GM23248 (cell line): Measurements from ENCODE around the gene PRTN3. TPM values are rescaled to one million over a fixed set of nuclear protein-coding genes. Genes with fewer than 3 reads are reported as not detected.

ENCODE experiments used
- DNase-seq: peaks from one replicate; pipeline ENCODE4 v3.0.0-alpha.2; 2015
- H2AFZ ChIP-seq: fragments of 200-600 bp; sonication (generic); 2 replicates; pipeline ENCODE4 v1.6.1; 2016; ENCODE audit warnings: antibody characterized with exemption
- H3F3A ChIP-seq: fragments of 200-600 bp; sonication (generic); 2 replicates; pipeline ENCODE4 v1.6.1; 2016; ENCODE audit warnings: mild to moderate bottlenecking, antibody characterized with exemption, mixed run types; ENCODE audit not compliant: insufficient read depth
- H3K27ac ChIP-seq: fragments of 200-600 bp; sonication (generic); 2 replicates; pipeline ENCODE4 v1.5.1; 2016; ENCODE audit warnings: mild to moderate bottlenecking
- H3K27me3 ChIP-seq: fragments of 200-600 bp; sonication (generic); replicated peaks from 2 replicates; pipeline ENCODE4 v1.6.1; 2016; ENCODE audit warnings: mild to moderate bottlenecking; ENCODE audit not compliant: insufficient read depth
- H3K36me3 ChIP-seq: fragments of 200-600 bp; sonication (generic); 2 replicates; pipeline ENCODE4 v1.6.1; 2016; ENCODE audit warnings: low read depth, mild to moderate bottlenecking
- H3K4me1 ChIP-seq: fragments of 200-600 bp; sonication (generic); 2 replicates; pipeline ENCODE4 v1.6.1; 2016; ENCODE audit warnings: mild to moderate bottlenecking; ENCODE audit not compliant: insufficient read depth
- H3K4me2 ChIP-seq: fragments of 200-600 bp; sonication (generic); one replicate; pipeline ENCODE4 v1.6.1; 2016; ENCODE audit warnings: mild to moderate bottlenecking; ENCODE audit not compliant: unreplicated experiment
- H3K4me3 ChIP-seq: fragments of 200-600 bp; sonication (generic); 2 replicates; pipeline ENCODE4 v1.5.1; 2016; ENCODE audit warnings: mild to moderate bottlenecking
- H3K79me2 ChIP-seq: fragments of 200-600 bp; sonication (generic); 2 replicates; pipeline ENCODE4 v1.6.1; 2016; ENCODE audit warnings: mild to moderate bottlenecking; ENCODE audit not compliant: insufficient read depth
- H3K9ac ChIP-seq: fragments of 200-600 bp; sonication (generic); 2 replicates; pipeline ENCODE4 v1.6.1; 2016; ENCODE audit warnings: mild to moderate bottlenecking
- H3K9me2 ChIP-seq: fragments of 200-600 bp; sonication (generic); 2 replicates; pipeline ENCODE4 v1.6.1; 2016; ENCODE audit warnings: mixed run types, mild to moderate bottlenecking, moderate library complexity; ENCODE audit not compliant: insufficient read depth
- H3K9me3 ChIP-seq: fragments of 200-600 bp; sonication (generic); one replicate; pipeline ENCODE4 v1.6.1; 2017; ENCODE audit warnings: low read depth
- H4K20me1 ChIP-seq: fragments of 200-600 bp; sonication (generic); 2 replicates; pipeline ENCODE4 v1.6.0; 2016; ENCODE audit not compliant: insufficient read depth
- EZH2 ChIP-seq: fragments of 200-600 bp; sonication (generic); IDR thresholded peaks from 2 replicates; pipeline ENCODE4 v1.6.1; 2018; ENCODE audit warnings: antibody characterized with exemption, mild to moderate bottlenecking; ENCODE audit not compliant: insufficient read depth, poor library complexity, severe bottlenecking
- EZH2phosphoT487 ChIP-seq: fragments of 200-600 bp; sonication (generic); IDR thresholded peaks from 2 replicates; pipeline ENCODE4 v1.6.1; 2018; ENCODE audit warnings: antibody characterized with exemption, moderate library complexity, mild to moderate bottlenecking, low read depth; ENCODE audit not compliant: insufficient read depth
- WGBS, 2 experiments: methylation state at CpG; one replicate each; pipeline ENCODE4 v1.1.6; 2015 to 2017; ENCODE audit warnings: low lambda C conversion rate in 2 of 2, low coverage in 1 of 2; ENCODE audit errors: missing lambda C conversion rate in 2 of 2; 5-methylcytosine and 5-hydroxymethylcytosine counted together
- in situ Hi-C: fragments of 300-500 bp; cut with MboI; formaldehyde crosslinking; loops from 2 replicates; pipeline ENCODE4 v1.15.0; 2020
- polyA plus RNA-seq: library from polyadenylated mRNA; unstranded; fragments of >200 nt; fragmentation: Nextera tagmentation; extraction: Ambion mirVana; gene quantifications from 2 replicates; pipeline ENCODE4 v1.2.1, GENCODE V29; 2016
- total RNA-seq: library from RNA; depleted of rRNA; stranded (reverse); fragments of >200 nt; shearing (Covaris generic); gene quantifications from 2 replicates; pipeline ENCODE4 v1.2.3, GENCODE V29; 2014

Gene PRTN3
- total and polyA plus RNA-seq, 2 experiments from 2014 or later = not detected

DNA sequence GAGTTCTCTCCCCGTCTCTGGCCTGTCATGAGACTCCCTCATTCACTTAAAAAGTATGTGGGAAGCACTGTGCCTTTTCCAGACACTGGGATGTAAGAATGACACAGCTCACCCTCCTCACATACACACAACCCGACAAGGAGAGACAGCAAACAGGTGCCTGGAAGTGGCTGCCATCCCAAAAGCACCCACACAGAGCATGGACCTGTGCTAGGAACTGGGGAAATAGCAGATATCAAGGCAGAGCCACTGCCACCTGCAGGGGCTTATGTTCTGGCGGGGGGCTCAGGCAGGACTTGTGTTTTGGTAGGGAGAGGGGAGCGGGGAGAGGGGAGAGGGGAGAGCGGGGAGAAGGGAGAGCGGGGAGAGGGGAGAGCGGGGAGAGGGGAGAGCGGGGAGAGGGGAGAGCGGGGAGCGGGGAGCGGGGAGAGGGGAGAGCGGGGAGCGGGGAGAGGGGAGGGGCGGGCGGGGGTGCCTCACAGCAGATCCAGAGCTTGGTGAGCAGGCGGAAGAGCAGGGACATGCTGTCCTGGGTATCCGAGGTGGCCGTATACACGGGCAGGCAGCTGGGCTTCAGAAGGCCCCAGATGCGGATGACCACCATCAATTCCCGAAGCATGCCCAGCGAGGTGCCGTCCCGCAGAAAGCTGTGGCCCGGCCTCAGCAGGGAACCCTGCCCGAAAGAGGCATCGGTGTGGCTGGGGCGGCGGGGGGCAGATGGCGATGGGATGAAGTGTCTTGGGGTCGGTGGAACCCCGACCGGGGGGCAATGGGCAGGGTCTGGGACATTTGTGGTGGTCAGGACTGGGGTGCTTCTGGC lies 30.9 kb downstream of the PRTN3 start:
- H3K9ac ChIP-seq = no peak overlapping the region
- H4K20me1 ChIP-seq = no peaks in the 10 kb centered on the region
- H3K9me3 ChIP-seq = no peaks in the 10 kb centered on the region
- no peak overlapping the region for H3K4me2 ChIP-seq
- TF ChIP-seq EZH2phosphoT487 = no peak
- TF ChIP-seq EZH2 = no peak
- H3K36me3 ChIP-seq = no peaks in the 10 kb centered on the region
- no peaks in the 10 kb centered on the region for H3K79me2 ChIP-seq
- H3K4me3 ChIP-seq = no peak overlapping the region
- no peaks in the 10 kb centered on the region for H3K27me3 ChIP-seq
- WGBS, 2 experiments = 86 to 89% methylated on average over 23 to 33 of the region's 33 CpGs
- peaks cover 14% of the 10 kb centered on the region for H3K4me1 ChIP-seq
- H3K27ac ChIP-seq = no peak overlapping the region
- no peak for DNase-seq
- H2AFZ ChIP-seq = no peak overlapping the region
- in situ Hi-C loops = no loop called here
- H3F3A ChIP-seq = peaks cover 6% of the 10 kb centered on the region; the same call in 1 of the 2 replicates
- no peaks in the 10 kb centered on the region for H3K9me2 ChIP-seq

DNA sequence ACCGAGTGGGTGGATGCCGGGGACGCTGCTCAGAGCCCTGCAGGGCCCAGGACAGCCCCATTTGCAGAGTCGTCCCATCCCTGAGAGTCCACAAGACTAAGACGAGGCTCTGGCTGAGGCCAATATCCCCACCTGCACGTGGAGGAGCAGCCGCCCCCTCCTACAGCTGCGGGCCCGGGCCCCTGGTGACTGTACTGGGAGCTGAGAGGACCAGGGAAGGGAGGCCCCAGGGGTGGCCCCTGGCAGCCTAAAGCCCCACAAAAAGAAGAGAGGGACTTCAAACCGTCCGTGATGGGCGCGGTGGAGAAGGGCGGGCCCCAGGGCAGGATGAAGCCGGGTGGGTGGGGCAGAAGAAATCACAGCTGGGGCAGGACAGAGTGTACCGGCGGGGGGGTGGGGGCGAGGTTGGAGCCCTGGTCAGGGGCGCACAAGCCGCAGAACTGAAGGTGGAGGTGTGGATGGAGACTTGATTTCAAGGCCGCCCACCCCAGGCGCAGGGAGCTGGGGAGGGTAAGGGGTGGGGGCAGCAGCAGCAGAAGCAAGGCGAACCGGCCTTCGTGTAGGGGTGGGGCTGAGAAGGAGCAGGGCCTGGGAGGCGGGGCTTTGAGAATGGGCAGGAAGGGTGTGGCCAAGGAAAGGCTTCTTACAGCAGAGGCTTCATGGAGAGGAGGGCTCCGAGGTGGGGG lies 31.6 kb downstream of the PRTN3 start:
- no peaks in the 10 kb centered on the region for H4K20me1 ChIP-seq
- no peaks in the 10 kb centered on the region for H3K79me2 ChIP-seq
- no peaks in the 10 kb centered on the region for H3K9me2 ChIP-seq
- TF ChIP-seq EZH2phosphoT487 (no peak), EZH2 (no peak)
- in situ Hi-C loops = no loop called here
- H3K4me3 ChIP-seq = no peak overlapping the region
- no peaks in the 10 kb centered on the region for H3K27me3 ChIP-seq
- H3K9ac ChIP-seq = no peak overlapping the region
- H2AFZ ChIP-seq = no peak overlapping the region
- no peak overlapping the region for H3K4me2 ChIP-seq
- no peaks in the 10 kb centered on the region for H3K36me3 ChIP-seq
- H3F3A ChIP-seq = peaks cover 6% of the 10 kb centered on the region; the same call in 1 of the 2 replicates
- DNase-seq = peak; percentile 72
- no peaks in the 10 kb centered on the region for H3K9me3 ChIP-seq
- WGBS, 2 experiments = 71 to 72% methylated on average over 9 to 26 of the region's 27 CpGs
- peaks cover 14% of the 10 kb centered on the region for H3K4me1 ChIP-seq
- no peak overlapping the region for H3K27ac ChIP-seq

DNA sequence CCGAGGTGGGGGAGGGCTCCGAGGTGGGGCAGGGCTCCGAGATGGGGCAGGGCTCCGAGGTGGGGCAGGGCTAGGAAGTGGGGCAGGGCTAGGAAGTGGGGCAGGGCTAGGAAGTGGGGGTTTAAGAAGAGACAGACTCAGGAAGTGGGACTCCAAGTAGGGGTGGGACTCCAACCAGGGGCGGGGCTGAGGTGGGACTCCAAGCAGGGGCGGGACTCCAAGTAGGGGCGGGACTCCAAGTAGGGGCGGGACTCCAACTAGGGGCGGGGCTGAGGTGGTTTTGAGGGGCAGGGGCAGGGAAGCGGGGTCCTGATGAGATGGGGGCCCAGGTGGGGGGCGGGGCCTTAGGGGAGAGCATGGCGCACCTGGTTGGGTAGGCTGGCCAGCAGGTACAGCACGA lies 32.3 kb downstream of the PRTN3 start:
- H3K79me2 ChIP-seq = no peaks in the 10 kb centered on the region
- DNase-seq = peak; percentile 76
- no peak overlapping the region for H3K9ac ChIP-seq
- no peaks in the 10 kb centered on the region for H3K9me2 ChIP-seq
- no peak overlapping the region for H3K4me3 ChIP-seq
- no peak overlapping the region for H3K27ac ChIP-seq
- H4K20me1 ChIP-seq = no peaks in the 10 kb centered on the region
- H3F3A ChIP-seq = peaks cover 6% of the 10 kb centered on the region; the same call in 1 of the 2 replicates
- WGBS, 2 experiments = 86 to 100% methylated on average over 1 to 13 of the region's 13 CpGs
- peaks cover 14% of the 10 kb centered on the region for H3K4me1 ChIP-seq
- H3K36me3 ChIP-seq = no peaks in the 10 kb centered on the region
- no peaks in the 10 kb centered on the region for H3K9me3 ChIP-seq
- in situ Hi-C loops = no loop called here
- no peaks in the 10 kb centered on the region for H3K27me3 ChIP-seq
- no peak overlapping the region for H2AFZ ChIP-seq
- TF ChIP-seq EZH2 (no peak), EZH2phosphoT487 (no peak)
- no peak overlapping the region for H3K4me2 ChIP-seq

DNA sequence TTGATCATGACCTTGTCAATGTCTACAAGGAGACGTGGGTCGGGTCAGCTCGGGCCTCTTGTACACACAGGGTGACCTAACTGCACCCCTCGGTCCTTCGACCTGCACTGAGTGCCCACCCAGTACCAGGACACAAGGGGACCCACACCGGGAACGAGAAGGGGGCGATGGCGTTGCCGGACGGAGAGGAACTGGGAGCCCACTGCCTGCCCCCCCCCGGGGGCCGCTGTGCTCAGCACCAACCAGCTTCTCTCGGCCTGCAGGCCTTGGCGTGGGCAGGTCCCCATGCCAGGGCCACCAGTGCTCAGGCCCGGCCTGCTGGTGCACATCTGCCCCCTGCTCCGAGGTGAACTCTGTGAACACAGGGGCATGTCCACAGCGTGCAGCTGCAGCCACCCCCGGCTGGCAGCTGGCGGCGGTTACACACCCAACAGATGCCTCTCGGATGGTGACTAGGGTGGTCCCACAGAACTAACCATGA lies 32.8 kb downstream of the PRTN3 start:
- Histone ChIP-seq H3K27me3 (no peaks in the 10 kb centered on the region), H3K9me2 (no peaks in the 10 kb centered on the region), H3K36me3 (no peaks in the 10 kb centered on the region), H2AFZ (no peak overlapping the region), H3K4me1 (peaks cover 13% of the 10 kb centered on the region), H3K9ac (no peak overlapping the region), H3K4me2 (no peak overlapping the region), H4K20me1 (no peaks in the 10 kb centered on the region), H3K9me3 (no peaks in the 10 kb centered on the region), H3F3A (peaks cover 6% of the 10 kb centered on the region; the same call in 1 of the 2 replicates), H3K79me2 (no peaks in the 10 kb centered on the region), H3K27ac (no peak overlapping the region), H3K4me3 (no peak overlapping the region)
- WGBS, 2 experiments = 94 to 95% methylated on average over 17 to 21 of the region's 22 CpGs
- no peak for DNase-seq
- TF ChIP-seq EZH2phosphoT487 = no peak
- no peak for TF ChIP-seq EZH2
- in situ Hi-C loops = no loop called here
